ENCODE measurements around the gene P2RX3. TPM values are rescaled to one million over a fixed set of nuclear protein-coding genes. Genes with fewer than 3 reads are reported as not detected.
"Not testable (repeated sequence)": the region's sequence is repeated elsewhere in the genome, so short reads cannot be mapped to it uniquely, and the experiment has no call there.

Gene P2RX3
- total RNA-seq, 4 donors from 2014 or later = not detected

GRCh38 chr11:57397394-57397990, 59.3 kb downstream of the P2RX3 start:
- Histone ChIP-seq H3K4me3 (no peak overlapping the region), H3K4me1 (no peaks in the 10 kb centered on the region), H3K9me3 (no peaks in the 10 kb centered on the region), H3K27me3 (no peaks in the 10 kb centered on the region), H3K36me3 (no peaks in the 10 kb centered on the region), H3K27ac (no peak overlapping the region)
- DNase-seq (ENCODE audit: low spot score in 2 of 2) = no peak
- no peak for TF ChIP-seq POLR2AphosphoS5 (IDR thresholded peaks at IDR 0.05)
- TF ChIP-seq CTCF (IDR thresholded peaks at IDR 0.05) = no peak
- TF ChIP-seq POLR2A (IDR thresholded peaks at IDR 0.05) = no peak
- TF ChIP-seq EP300 (IDR thresholded peaks at IDR 0.05) = no peak
- WGBS = 87% methylated on average over 4 of the region's 4 CpGs

DNA sequence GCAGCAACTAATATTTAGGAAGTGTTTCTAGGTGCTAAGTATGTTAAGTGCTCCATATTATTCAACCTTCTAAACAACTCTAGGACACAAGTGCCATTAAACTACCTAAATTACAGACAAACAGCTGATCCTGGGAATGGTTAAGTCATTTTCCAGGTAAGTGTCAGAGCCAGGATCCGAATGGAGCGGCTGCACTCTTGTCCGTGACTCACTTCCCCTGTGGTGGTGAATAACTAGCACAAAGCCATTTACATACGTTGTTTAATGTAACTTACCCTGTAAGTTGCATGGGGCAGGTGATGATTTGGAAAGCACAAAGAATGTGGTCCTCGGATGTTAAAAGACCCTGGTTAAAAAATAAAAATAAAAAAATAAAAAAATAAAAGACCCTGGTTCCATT, 61.1 kb downstream of the P2RX3 start:
- Histone ChIP-seq H3K27ac (no peak overlapping the region), H3K4me3 (no peak overlapping the region), H3K36me3 (no peaks in the 10 kb centered on the region), H3K27me3 (no peaks in the 10 kb centered on the region), H3K9me3 (no peaks in the 10 kb centered on the region), H3K4me1 (no peaks in the 10 kb centered on the region)
- WGBS = 88% methylated on average over 5 of the region's 5 CpGs
- TF ChIP-seq CTCF (IDR thresholded peaks at IDR 0.05) = no peak
- TF ChIP-seq POLR2AphosphoS5 (IDR thresholded peaks at IDR 0.05) = no peak
- TF ChIP-seq POLR2A (IDR thresholded peaks at IDR 0.05) = no peak
- TF ChIP-seq EP300 (IDR thresholded peaks at IDR 0.05) = no peak
- DNase-seq (ENCODE audit: low spot score in 2 of 2) = no peak

- Histone ChIP-seq H3K36me3 (no peaks in the 10 kb centered on the region), H3K9me3 (no peaks in the 10 kb centered on the region), H3K27ac (no peak overlapping the region), H3K4me1 (no peaks in the 10 kb centered on the region), H3K4me3 (no peak overlapping the region), H3K27me3 (no peaks in the 10 kb centered on the region)
- TF ChIP-seq EP300 (IDR thresholded peaks at IDR 0.05) (no peak), POLR2AphosphoS5 (IDR thresholded peaks at IDR 0.05) (no peak), POLR2A (IDR thresholded peaks at IDR 0.05) (no peak), CTCF (IDR thresholded peaks at IDR 0.05) (no peak)
- WGBS = 81% methylated on average over 4 of the region's 4 CpGs
- no peak for DNase-seq (ENCODE audit: low spot score in 2 of 2)
Observed at GRCh38 chr11:57399972-57400578, 61.9 kb downstream of the P2RX3 start.

DNA sequence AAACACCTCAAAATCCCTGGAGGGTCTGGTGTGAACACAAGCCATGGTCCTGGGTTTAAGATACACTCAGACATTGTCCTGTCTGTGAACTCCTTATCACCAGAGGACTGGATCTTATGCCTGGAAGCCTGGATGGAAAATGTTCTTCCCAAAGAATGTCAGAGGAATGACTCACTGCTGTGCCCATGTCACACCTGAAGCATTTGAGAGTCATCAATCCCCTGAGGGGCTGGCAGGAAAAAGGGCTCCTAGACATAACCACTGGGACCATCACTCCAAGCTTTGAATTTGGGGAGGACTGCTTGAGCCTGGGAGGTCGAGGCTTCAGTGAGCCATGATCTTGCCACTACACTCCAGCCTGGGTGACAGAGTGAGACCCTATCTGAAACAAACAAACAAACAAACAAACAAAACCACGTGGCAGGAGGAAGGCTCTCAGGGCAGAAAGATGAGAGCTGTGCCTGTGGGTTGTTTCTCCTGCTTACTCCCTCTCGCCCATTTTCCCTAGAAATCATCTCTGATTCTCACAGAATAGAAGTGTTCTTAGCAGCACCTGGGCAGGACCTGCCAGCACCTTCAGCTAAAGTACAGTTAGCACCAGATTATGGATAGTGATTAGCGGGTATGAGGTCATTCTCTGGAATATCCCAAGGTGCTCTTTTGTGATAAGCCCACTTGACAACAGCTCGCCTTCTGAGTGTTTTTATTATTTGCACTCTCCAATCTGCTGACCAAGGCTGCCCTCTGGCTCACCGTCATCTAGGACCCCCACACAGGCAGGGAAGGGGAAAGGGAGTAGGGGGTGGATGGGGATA, 64.2 kb downstream of the P2RX3 start:
- Histone ChIP-seq H3K9me3 (no peaks in the 10 kb centered on the region), H3K27ac (no peak overlapping the region), H3K4me3 (no peak overlapping the region), H3K36me3 (peaks cover 13% of the 10 kb centered on the region), H3K27me3 (no peaks in the 10 kb centered on the region), H3K4me1 (peaks cover 12% of the 10 kb centered on the region)
- WGBS = 71% methylated on average over 6 of the region's 6 CpGs
- TF ChIP-seq CTCF (IDR thresholded peaks at IDR 0.05) (no peak), POLR2A (IDR thresholded peaks at IDR 0.05) (no peak), EP300 (IDR thresholded peaks at IDR 0.05) (no peak), POLR2AphosphoS5 (IDR thresholded peaks at IDR 0.05) (no peak)
- no peak for DNase-seq (ENCODE audit: low spot score in 2 of 2)

- 83% methylated on average over 6 of the region's 6 CpGs for WGBS
- not testable (repeated sequence) for H3K4me3 ChIP-seq; H3K27ac ChIP-seq; DNase-seq (ENCODE audit: low spot score in 2 of 2); H3K27me3 ChIP-seq; H3K9me3 ChIP-seq
- H3K36me3 ChIP-seq = peaks cover 21% of the 10 kb centered on the region
- H3K4me1 ChIP-seq = peaks cover 12% of the 10 kb centered on the region
Observed at GRCh38 chr11:57403003-57403801, 65.0 kb downstream of the P2RX3 start.
